Keratinocyte (primary cell): ENCODE results near the gene MAVS. TPM values are rescaled to one million over a fixed set of nuclear protein-coding genes. Genes with fewer than 3 reads are reported as not detected.

ENCODE experiments used
- DNase-seq: peaks from one replicate; pipeline ENCODE4 v3.0.0-alpha.2; 2011; ENCODE audit warnings: low read depth, missing footprints, low spot score
- FAIRE-seq: peaks from 2 replicates; lab custom pipeline; 2011; peaks lifted over from hg19 to GRCh38; lab: Jason Lieb, UNC
- H2AFZ ChIP-seq: 2 replicates; pipeline ENCODE4 v1.6.0; 2012; ENCODE audit warnings: low read length, control low read depth, inconsistent platforms; ENCODE audit not compliant: control insufficient read depth
- H3K27ac ChIP-seq: 2 replicates; pipeline ENCODE4 v1.5.1; 2011; ENCODE audit warnings: low read length; ENCODE audit not compliant: control insufficient read depth, insufficient read depth
- H3K27me3 ChIP-seq: 3 replicates; pipeline ENCODE4 v1.6.0; 2011; ENCODE audit warnings: low read length; ENCODE audit not compliant: control insufficient read depth, insufficient read depth; ENCODE audit errors: extremely low read depth
- H3K36me3 ChIP-seq, 2 experiments: 2 replicates in 1 of 2; 3 replicates in 1 of 2; pipeline ENCODE4 v1.5.1; 2011; ENCODE audit warnings: low read length in 2 of 2, mild to moderate bottlenecking in 1 of 2; ENCODE audit not compliant: control insufficient read depth in 2 of 2, insufficient read depth in 2 of 2; ENCODE audit errors: extremely low read depth in 1 of 2
- H3K4me1 ChIP-seq: 3 replicates; pipeline ENCODE4 v1.5.1; 2011; ENCODE audit warnings: low read length; ENCODE audit not compliant: control insufficient read depth, insufficient read depth; ENCODE audit errors: extremely low read depth
- H3K4me2 ChIP-seq: 3 replicates; pipeline ENCODE4 v1.6.0; 2011; ENCODE audit warnings: low read depth, low read length; ENCODE audit not compliant: control insufficient read depth, insufficient read depth; ENCODE audit errors: extremely low read depth
- H3K4me3 ChIP-seq, 3 experiments: fragments of 200-600 bp in 1 of 3; sonication (generic) in 1 of 3; 2 replicates in 2 of 3; 3 replicates in 1 of 3; pipeline ENCODE4 v1.5.1; 2011 to 2016; ENCODE audit warnings: low read length in 3 of 3, mild to moderate bottlenecking in 3 of 3, control low read depth in 2 of 3, inconsistent platforms in 1 of 3, low read depth in 1 of 3, mixed read lengths in 1 of 3, mixed run types in 1 of 3, moderate library complexity in 1 of 3; ENCODE audit not compliant: control insufficient read depth in 2 of 3, insufficient read depth in 2 of 3; ENCODE audit errors: extremely low read depth in 1 of 3
- H3K79me2 ChIP-seq: 2 replicates; pipeline ENCODE4 v1.6.0; 2012; ENCODE audit warnings: low read length; ENCODE audit not compliant: control insufficient read depth, insufficient read depth
- H3K9ac ChIP-seq: 3 replicates; pipeline ENCODE4 v1.6.0; 2011; ENCODE audit warnings: low read length; ENCODE audit not compliant: control insufficient read depth, insufficient read depth; ENCODE audit errors: extremely low read depth
- H3K9me1 ChIP-seq: 3 replicates; pipeline ENCODE4 v1.6.0; 2011; ENCODE audit warnings: low read length; ENCODE audit not compliant: control insufficient read depth, insufficient read depth; ENCODE audit errors: extremely low read depth
- H3K9me3 ChIP-seq: 2 replicates; pipeline ENCODE4 v1.5.1; 2012; ENCODE audit warnings: low read depth, low read length; ENCODE audit not compliant: control insufficient read depth
- H4K20me1 ChIP-seq: 3 replicates; pipeline ENCODE4 v1.6.0; 2011; ENCODE audit warnings: low read length; ENCODE audit not compliant: control insufficient read depth, insufficient read depth; ENCODE audit errors: extremely low read depth
- EZH2 ChIP-seq: IDR thresholded peaks from one replicate; pipeline ENCODE4 v1.6.1; 2012; ENCODE audit warnings: inconsistent platforms, mild to moderate bottlenecking, low read length, moderate library complexity
- dilution Hi-C: fragments of 300-500 bp; cut with MboI; formaldehyde crosslinking; loops from one replicate; pipeline ENCODE4 v1.7.0; 2020; ENCODE audit warnings: low sequenced_read_pairs; ENCODE audit not compliant: extremely low pct_ligation_motif_present
- polyA plus RNA-seq, 5 experiments: library from polyadenylated mRNA; depleted of rRNA in 3 of 5; stranded (reverse) in 3 of 5; stranded (forward) in 1 of 5; unstranded in 1 of 5; fragments of >200 nt; gene quantifications; 1 replicate in 1 of 5; 2 replicates in 3 of 5; 3 replicates in 1 of 5; pipeline versions ENCODE4 v1.2.1 to v1.2.3, GENCODE V29; 2011 to 2012; ENCODE audit warnings: missing spikeins in 2 of 5, low read depth in 1 of 5, low replicate concordance in 1 of 5
- TF ChIP-seq, protein P1 (sequence below), 3 experiments: IDR thresholded peaks in 1 of 3; conservative IDR thresholded peaks in 1 of 3; optimal IDR thresholded peaks in 1 of 3; 2 replicates in 2 of 3; 3 replicates in 1 of 3; pipeline versions ENCODE3 to v1.5.1; 2011; ENCODE audit warnings: low read length in 3 of 3, mild to moderate bottlenecking in 3 of 3, moderate library complexity in 2 of 3, control low read depth in 1 of 3, inconsistent platforms in 1 of 3; ENCODE audit not compliant: insufficient read depth in 2 of 3; ENCODE audit errors: extremely low read depth in 1 of 3

Gene MAVS
- polyA plus RNA-seq, 1 donor (not counting 4 experiments of a cell fraction or from before 2014, with no cell fraction given): 15.1 TPM

DNA sequence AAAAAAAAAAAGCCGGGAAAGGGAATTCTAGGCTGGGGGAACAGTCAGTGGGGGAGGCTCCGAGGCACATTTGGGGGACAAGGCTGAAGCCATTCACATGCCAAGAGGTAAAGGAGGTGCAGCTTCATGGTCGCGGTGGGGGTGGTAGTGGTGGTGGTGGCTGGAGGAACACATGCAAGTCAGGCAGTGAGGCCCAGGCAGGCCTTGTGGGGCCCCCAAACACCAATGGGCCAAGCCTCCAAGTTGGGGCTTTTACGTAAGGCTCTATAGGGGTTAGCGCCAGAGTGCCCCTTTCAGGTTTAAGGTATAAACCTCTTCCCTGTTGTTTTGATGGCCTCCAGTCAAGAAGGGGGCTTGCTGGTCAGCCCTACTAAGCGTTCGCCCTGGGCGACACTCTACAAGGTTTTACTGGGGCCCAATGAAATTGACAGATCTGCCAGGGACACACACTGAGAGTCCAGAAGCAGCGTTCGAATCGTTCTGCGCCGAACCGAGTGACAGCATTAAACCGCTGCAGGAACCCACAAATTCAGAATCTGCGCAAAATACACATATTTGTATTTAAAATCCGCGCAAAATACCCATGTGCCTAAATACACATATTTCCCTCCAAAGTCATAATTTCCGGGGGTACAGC lies 27.1 kb upstream of the MAVS start:
- no peaks in the 10 kb centered on the region for H4K20me1 ChIP-seq

DNA sequence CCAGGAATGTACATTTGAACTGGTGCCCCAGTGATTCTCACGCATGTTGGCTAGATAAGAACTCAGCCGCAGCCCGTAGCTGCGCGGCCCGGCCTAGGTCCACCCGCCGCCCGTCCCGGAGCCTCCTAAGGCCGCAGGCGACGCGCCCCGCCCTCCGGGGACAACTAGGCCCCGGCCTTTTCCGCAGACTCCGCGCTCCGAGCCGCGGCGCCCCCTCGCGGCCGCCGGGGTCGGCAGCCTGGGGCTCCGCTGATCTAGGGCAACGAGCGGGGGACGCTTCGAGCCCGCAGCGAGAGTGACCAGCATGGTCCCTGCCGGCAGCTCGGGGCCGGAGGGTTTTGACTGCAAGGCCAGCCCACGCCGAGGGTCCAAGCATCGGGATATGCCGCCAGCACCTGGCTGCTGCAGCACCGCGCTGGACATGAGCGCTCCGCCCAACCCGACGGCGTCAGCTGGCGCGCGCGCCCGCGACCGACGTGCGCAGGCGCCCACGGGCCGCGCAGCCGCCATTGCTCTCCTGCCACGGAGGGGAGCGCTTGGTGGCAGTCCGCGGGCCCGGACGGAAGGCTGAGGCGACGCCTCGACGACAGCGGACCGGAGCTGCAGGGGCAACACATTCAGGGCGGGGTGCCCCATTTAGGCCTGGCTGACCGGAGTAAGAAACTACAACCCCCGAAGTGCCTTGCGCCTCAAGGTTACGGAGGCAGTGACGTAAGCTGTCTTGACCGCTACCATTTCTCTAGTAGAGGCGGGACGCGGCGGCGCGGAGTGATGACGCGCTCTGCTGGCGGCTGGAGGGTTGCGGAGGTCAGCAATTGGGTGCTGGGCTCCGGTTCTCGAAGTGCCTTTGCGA lies 26.4 kb upstream of the MAVS start, which contains the start of gene AP5S1:
Gene AP5S1, plus strand, starts transcription at position 500 of the 853 bp plus-strand sequence. CDS start 1,571 bp downstream, outside the sequence.
- no peaks in the 10 kb centered on the region for H3K9me3 ChIP-seq
- peak within 1 kb of the TSS; percentile 96 for H3K27ac ChIP-seq
- FAIRE-seq: peak; percentile 44
- H3K4me2 ChIP-seq: peak within 1 kb of the TSS; percentile 95
- DNase-seq: no peak
- no peak for TF ChIP-seq EZH2
- TF ChIP-seq, protein P1, sequence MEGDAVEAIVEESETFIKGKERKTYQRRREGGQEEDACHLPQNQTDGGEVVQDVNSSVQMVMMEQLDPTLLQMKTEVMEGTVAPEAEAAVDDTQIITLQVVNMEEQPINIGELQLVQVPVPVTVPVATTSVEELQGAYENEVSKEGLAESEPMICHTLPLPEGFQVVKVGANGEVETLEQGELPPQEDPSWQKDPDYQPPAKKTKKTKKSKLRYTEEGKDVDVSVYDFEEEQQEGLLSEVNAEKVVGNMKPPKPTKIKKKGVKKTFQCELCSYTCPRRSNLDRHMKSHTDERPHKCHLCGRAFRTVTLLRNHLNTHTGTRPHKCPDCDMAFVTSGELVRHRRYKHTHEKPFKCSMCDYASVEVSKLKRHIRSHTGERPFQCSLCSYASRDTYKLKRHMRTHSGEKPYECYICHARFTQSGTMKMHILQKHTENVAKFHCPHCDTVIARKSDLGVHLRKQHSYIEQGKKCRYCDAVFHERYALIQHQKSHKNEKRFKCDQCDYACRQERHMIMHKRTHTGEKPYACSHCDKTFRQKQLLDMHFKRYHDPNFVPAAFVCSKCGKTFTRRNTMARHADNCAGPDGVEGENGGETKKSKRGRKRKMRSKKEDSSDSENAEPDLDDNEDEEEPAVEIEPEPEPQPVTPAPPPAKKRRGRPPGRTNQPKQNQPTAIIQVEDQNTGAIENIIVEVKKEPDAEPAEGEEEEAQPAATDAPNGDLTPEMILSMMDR (optimal IDR thresholded peaks at IDR 0.05 in 1 of 3, IDR thresholded peaks at IDR 0.05 in 1 of 3, conservative IDR thresholded peaks at IDR 0.05 in 1 of 3; ENCODE audit: extremely low read depth in 1 of 3, insufficient read depth in 2 of 3, low read length in 3 of 3): peak; percentile 78 to 85 (median 80)
- dilution Hi-C loops: no loop called here
- H3K9ac ChIP-seq: peak within 1 kb of the TSS; percentile 93
- H2AFZ ChIP-seq: peak within 1 kb of the TSS; percentile 98
- H3K36me3 ChIP-seq: peaks cover 12 to 15% of the 10 kb centered on the region in 2 experiments
- H3K4me3 ChIP-seq: peak within 1 kb of the TSS; percentile 61 to 82 (median 82)
- H3K4me1 ChIP-seq: peaks cover 27% of the 10 kb centered on the region
- H3K9me1 ChIP-seq: no peaks in the 10 kb centered on the region
- H3K79me2 ChIP-seq: peaks cover 8% of the 10 kb centered on the region
- no peaks in the 10 kb centered on the region for H4K20me1 ChIP-seq
- H3K27me3 ChIP-seq: no peaks in the 10 kb centered on the region

More for the DNA sequence above, 27.1 kb upstream of the MAVS start:
- Histone ChIP-seq H2AFZ (peak overlapping the region; percentile 68), H3K27me3 (no peaks in the 10 kb centered on the region), H3K79me2 (peaks cover 8% of the 10 kb centered on the region), H3K9ac (peak overlapping the region; percentile 93), H3K4me3 (peak overlapping the region; percentile 61 to 82 (median 82)), H3K4me2 (peak overlapping the region; percentile 87), H3K9me1 (no peaks in the 10 kb centered on the region), H3K36me3 (peaks cover 8 to 15% of the 10 kb centered on the region in 2 experiments), H3K4me1 (peaks cover 27% of the 10 kb centered on the region), H3K9me3 (no peaks in the 10 kb centered on the region), H3K27ac (peak overlapping the region; percentile 96)
- dilution Hi-C loops: no loop called here
- TF ChIP-seq, protein P1 (optimal IDR thresholded peaks at IDR 0.05 in 1 of 3, IDR thresholded peaks at IDR 0.05 in 1 of 3, conservative IDR thresholded peaks at IDR 0.05 in 1 of 3; ENCODE audit: extremely low read depth in 1 of 3, insufficient read depth in 2 of 3, low read length in 3 of 3): no peak
- TF ChIP-seq EZH2: no peak
- FAIRE-seq: no peak
- DNase-seq: no peak
